Subcutaneous adipose tissue (tissue), 4 donors: ENCODE measurements around the gene CUBN. TPM values are rescaled to one million over a fixed set of nuclear protein-coding genes. Genes with fewer than 3 reads are reported as not detected.

Experiments
- CTCF ChIP-seq: fragments of 450-650 bp; IDR thresholded peaks from one replicate; pipeline ENCODE4 v1.5.1; 2016; ENCODE audit warnings: low read depth, mild to moderate bottlenecking, control low read depth, antibody characterized with exemption, moderate library complexity
- total RNA-seq, 4 donors: library from RNA; depleted of rRNA; stranded (reverse); fragments of >200 nt; gene quantifications; one replicate each; pipeline ENCODE4 v1.1.0, GENCODE V29; 2016

CUBN gene
- total RNA-seq, 4 donors from 2014 or later = 1.9 to 6.6 (median 4.8) TPM

GRCh38 chr10:16884497-16884896 is 245.1 kb downstream of the CUBN start:
- no peak for TF ChIP-seq CTCF

- TF ChIP-seq CTCF = no peak
Observed at GRCh38 chr10:16883084-16883483, 246.5 kb downstream of the CUBN start.

GRCh38 chr10:16870331-16870730 is 259.3 kb downstream of the CUBN start:
- no peak for TF ChIP-seq CTCF

GRCh38 chr10:16867990-16868389 is 261.6 kb downstream of the CUBN start:
- TF ChIP-seq CTCF = no peak

GRCh38 chr10:16867556-16867955 is 262.1 kb downstream of the CUBN start:
- TF ChIP-seq CTCF = no peak

- no peak for TF ChIP-seq CTCF
Observed at GRCh38 chr10:16866541-16867275, 262.9 kb downstream of the CUBN start.

GRCh38 chr10:16865766-16866165 is 263.8 kb downstream of the CUBN start:
- TF ChIP-seq CTCF = no peak
